NCI-H2081 (cell line): ENCODE data around the gene TGFBI.

Experiments used
- DNase-seq, 2 experiments: peaks; one replicate each; lab custom pipeline; 2025; lab: John Stamatoyannopoulos, UW

The TGFBI gene

GRCh38 chr5:136001466-136001981 lies 27.3 kb upstream of the TGFBI start:
- DNase-seq, result no peak

- no peak for DNase-seq
Observed at GRCh38 chr5:136004436-136004835, 24.4 kb upstream of the TGFBI start.

GRCh38 chr5:136005476-136005875 lies 23.3 kb upstream of the TGFBI start:
- DNase-seq, result no peak

GRCh38 chr5:136006164-136006563 lies 22.6 kb upstream of the TGFBI start:
- DNase-seq, result no peak

GRCh38 chr5:136006761-136007251 lies 22.0 kb upstream of the TGFBI start:
- DNase-seq, result no peak

- DNase-seq, result no peak
Observed at GRCh38 chr5:136007271-136007670, 21.5 kb upstream of the TGFBI start.

GRCh38 chr5:136011414-136012001 lies 17.3 kb upstream of the TGFBI start:
- DNase-seq, result no peak

GRCh38 chr5:136012041-136012804 lies 16.6 kb upstream of the TGFBI start:
- no peak for DNase-seq

- DNase-seq, result no peak
Observed at GRCh38 chr5:136013559-136013958, 15.2 kb upstream of the TGFBI start.

GRCh38 chr5:136014049-136015002 lies 14.5 kb upstream of the TGFBI start:
- no peak for DNase-seq

- no peak for DNase-seq
Observed at GRCh38 chr5:136015003-136015375, 13.8 kb upstream of the TGFBI start.

GRCh38 chr5:136015966-136016650 lies 12.7 kb upstream of the TGFBI start:
- DNase-seq, result no peak

- DNase-seq, result no peak
Observed at GRCh38 chr5:136016945-136017530, 11.8 kb upstream of the TGFBI start.

- peak in 1 of 2 experiments; percentile 13 for DNase-seq
Observed at GRCh38 chr5:136018814-136019783, 9.7 kb upstream of the TGFBI start.

GRCh38 chr5:136020001-136020382 lies 8.8 kb upstream of the TGFBI start:
- no peak for DNase-seq

GRCh38 chr5:136020383-136021015 lies 8.3 kb upstream of the TGFBI start:
- no peak for DNase-seq

- DNase-seq, result no peak
Observed at GRCh38 chr5:136021016-136021405, 7.8 kb upstream of the TGFBI start.

- DNase-seq, result no peak
Observed at GRCh38 chr5:136022965-136023364, 5.8 kb upstream of the TGFBI start.

- no peak for DNase-seq
Observed at GRCh38 chr5:136023958-136024541, 4.7 kb upstream of the TGFBI start.
